M059J (cell line): ENCODE data around the gene SMG1. TPM values are rescaled to one million over a fixed set of nuclear protein-coding genes. Genes with fewer than 3 reads are reported as not detected.

ENCODE experiments used
- DNase-seq: peaks from one replicate; pipeline ENCODE4 v3.0.0-alpha.2; 2012; ENCODE audit warnings: low read depth
- total RNA-seq: library from RNA; depleted of rRNA; stranded (reverse); fragments of >200 nt; shearing (Covaris generic); gene quantifications from 2 replicates; pipeline ENCODE4 v1.2.3, GENCODE V29; 2014

SMG1 gene
- total RNA-seq, 1 experiment from 2014 or later: 34.7 TPM

- no peak for DNase-seq
Observed at GRCh38 chr16:18852647-18853046, 73.6 kb downstream of the SMG1 start.

GRCh38 chr16:18846416-18846815 is 79.8 kb downstream of the SMG1 start:
- DNase-seq: peak; percentile 8

- DNase-seq: no peak
Observed at GRCh38 chr16:18842565-18842964, 83.6 kb downstream of the SMG1 start.

GRCh38 chr16:18841833-18842525 is 84.2 kb downstream of the SMG1 start:
- no peak for DNase-seq

- no peak for DNase-seq
Observed at GRCh38 chr16:18839555-18839954, 86.7 kb downstream of the SMG1 start.

GRCh38 chr16:18836702-18837101 is 89.5 kb downstream of the SMG1 start:
- DNase-seq: no peak

GRCh38 chr16:18834864-18835263 is 91.3 kb downstream of the SMG1 start:
- DNase-seq: no peak

- DNase-seq: no peak
Observed at GRCh38 chr16:18833707-18834505, 92.3 kb downstream of the SMG1 start.

GRCh38 chr16:18832613-18833012 is 93.6 kb downstream of the SMG1 start:
- no peak for DNase-seq

GRCh38 chr16:18832006-18832405 is 94.2 kb downstream of the SMG1 start:
- DNase-seq: no peak

- no peak for DNase-seq
Observed at GRCh38 chr16:18829251-18829650, 97.0 kb downstream of the SMG1 start.

- DNase-seq: no peak
Observed at GRCh38 chr16:18827890-18828289, 98.3 kb downstream of the SMG1 start.

GRCh38 chr16:18816286-18816685 is 109.9 kb downstream of the SMG1 start:
- DNase-seq: no peak

GRCh38 chr16:18811925-18812324 is 114.3 kb downstream of the SMG1 start:
- no peak for DNase-seq

GRCh38 chr16:18809165-18809564 is 117.0 kb downstream of the SMG1 start:
- DNase-seq: no peak

- no peak for DNase-seq
Observed at GRCh38 chr16:18805257-18805773, 120.9 kb downstream of the SMG1 start.

- DNase-seq: no peak
Observed at GRCh38 chr16:18804540-18804939, 121.7 kb downstream of the SMG1 start.

- peak; percentile 45 for DNase-seq
Observed at GRCh38 chr16:18803569-18804462, 122.4 kb downstream of the SMG1 start.

- DNase-seq: no peak
Observed at GRCh38 chr16:18802767-18803343, 123.4 kb downstream of the SMG1 start.

- peak; percentile 99 for DNase-seq
Observed at GRCh38 chr16:18801145-18801972, 124.8 kb downstream of the SMG1 start, which contains the start of gene ARL6IP1. ARL6IP1 (minus strand) TSS chr16:18801549; CDS start chr16:18801466, 83 bp downstream.

GRCh38 chr16:18800775-18801144 is 125.4 kb downstream of the SMG1 start:
- peak; percentile 34 for DNase-seq
